ENCODE measurements around the gene ADNP. TPM values are rescaled to one million over a fixed set of nuclear protein-coding genes. Genes with fewer than 3 reads are reported as not detected.

ADNP gene
- total RNA-seq, 2 experiments from 2014 or later, result 44.8 to 50.8 TPM

DNA sequence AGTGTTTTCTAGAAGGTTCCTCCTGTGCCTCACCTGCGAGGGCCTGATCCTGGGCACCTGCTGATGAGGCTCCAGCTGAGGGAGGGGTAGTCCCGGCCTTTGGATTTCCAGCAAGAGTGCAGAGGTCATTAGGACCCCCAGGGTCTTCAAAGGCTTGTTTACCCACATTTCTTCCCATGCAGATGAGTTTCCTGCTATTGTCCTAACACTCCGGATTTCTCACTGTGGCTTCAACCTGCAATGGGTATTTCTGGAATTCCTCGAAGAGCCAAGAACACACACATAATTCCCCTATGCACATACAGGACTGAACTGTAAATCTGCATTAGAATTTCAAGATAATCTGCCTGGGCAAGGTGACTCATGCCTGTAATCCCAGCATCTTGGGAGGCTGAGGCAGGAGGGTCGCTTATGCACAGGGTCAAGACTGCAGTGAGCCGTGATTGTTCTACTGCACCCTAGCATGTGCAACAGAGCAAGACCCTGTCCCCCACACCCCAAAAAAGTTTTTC, 53.9 kb downstream of the ADNP start:
- H3K4me1 Mint-ChIP-seq (ENCODE audit: low read depth), result no peaks in the 10 kb centered on the region
- H3K27me3 Mint-ChIP-seq (ENCODE audit: low read depth), result no peaks in the 10 kb centered on the region
- intact Hi-C loops (cut with micrococcal nuclease), result no loop called here
- CTCF ChIA-PET, result no interaction called here
- H3K27ac Mint-ChIP-seq, result no peak overlapping the region
- no peak overlapping the region for H3K4me3 Mint-ChIP-seq
- no peak for DNase-seq
- H3K36me3 Mint-ChIP-seq (ENCODE audit: low read depth), result peaks cover 4% of the 10 kb centered on the region
- H3K9me3 Mint-ChIP-seq, result no peaks in the 10 kb centered on the region

GRCh38 chr20:50876816-50877215, 54.4 kb downstream of the ADNP start:
- Mint-ChIP-seq H3K27me3 (ENCODE audit: low read depth) (no peaks in the 10 kb centered on the region), H3K4me3 (no peak overlapping the region), H3K9me3 (no peaks in the 10 kb centered on the region), H3K36me3 (ENCODE audit: low read depth) (peaks cover 4% of the 10 kb centered on the region), H3K27ac (no peak overlapping the region), H3K4me1 (ENCODE audit: low read depth) (no peaks in the 10 kb centered on the region)
- CTCF ChIA-PET, result no interaction called here
- intact Hi-C loops (cut with micrococcal nuclease), result no loop called here
- DNase-seq, result no peak

- H3K36me3 Mint-ChIP-seq (ENCODE audit: low read depth), result peaks cover 4% of the 10 kb centered on the region
- no peak for DNase-seq
- H3K4me3 Mint-ChIP-seq, result no peak overlapping the region
- H3K27me3 Mint-ChIP-seq (ENCODE audit: low read depth), result no peaks in the 10 kb centered on the region
- no peaks in the 10 kb centered on the region for H3K4me1 Mint-ChIP-seq (ENCODE audit: low read depth)
- intact Hi-C loops (cut with micrococcal nuclease), result no loop called here
- CTCF ChIA-PET, result no interaction called here
- no peak overlapping the region for H3K27ac Mint-ChIP-seq
- H3K9me3 Mint-ChIP-seq, result no peaks in the 10 kb centered on the region
Measured at GRCh38 chr20:50876063-50876685, 55.1 kb downstream of the ADNP start.

- intact Hi-C loops (cut with micrococcal nuclease), result no loop called here
- Mint-ChIP-seq H3K36me3 (ENCODE audit: low read depth) (peaks cover 4% of the 10 kb centered on the region), H3K27me3 (ENCODE audit: low read depth) (no peaks in the 10 kb centered on the region), H3K4me1 (ENCODE audit: low read depth) (no peaks in the 10 kb centered on the region), H3K9me3 (no peaks in the 10 kb centered on the region), H3K4me3 (no peak overlapping the region), H3K27ac (no peak overlapping the region)
- no peak for DNase-seq
- CTCF ChIA-PET, result no interaction called here
Measured at GRCh38 chr20:50874758-50875665, 56.2 kb downstream of the ADNP start.

- H3K27me3 Mint-ChIP-seq (ENCODE audit: low read depth), result no peaks in the 10 kb centered on the region
- intact Hi-C loops (cut with micrococcal nuclease), result no loop called here
- H3K27ac Mint-ChIP-seq, result no peak overlapping the region
- no peaks in the 10 kb centered on the region for H3K9me3 Mint-ChIP-seq
- peaks cover 4% of the 10 kb centered on the region for H3K36me3 Mint-ChIP-seq (ENCODE audit: low read depth)
- H3K4me3 Mint-ChIP-seq, result no peak overlapping the region
- H3K4me1 Mint-ChIP-seq (ENCODE audit: low read depth), result no peaks in the 10 kb centered on the region
- CTCF ChIA-PET, result interaction anchor here (0.6 kb wide), 1 partner anchor 80 kb away, joined by 3 read pairs; the partner anchor contains the start of gene BCAS4
- no peak for DNase-seq
Measured at GRCh38 chr20:50874111-50874757, 57.0 kb downstream of the ADNP start.

DNA sequence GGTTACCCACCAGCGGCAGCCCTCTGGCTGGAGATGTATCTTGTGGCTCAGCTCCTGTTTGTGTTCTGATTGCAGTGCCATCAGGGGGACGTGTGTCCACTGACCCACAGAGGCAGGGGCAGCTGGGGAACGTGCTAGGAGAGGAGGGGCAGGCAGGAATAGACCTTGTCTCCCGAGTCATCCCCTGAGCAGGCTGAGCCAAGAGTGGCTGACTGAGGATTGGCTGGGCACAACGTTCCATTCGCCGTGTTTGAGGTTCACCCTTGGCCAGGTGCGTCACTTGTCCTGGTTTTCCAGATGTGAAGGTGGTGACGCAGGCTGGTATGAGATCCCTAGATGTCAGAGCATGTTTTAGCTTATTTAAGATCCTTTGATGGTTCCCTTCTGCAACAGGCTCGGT, 57.7 kb downstream of the ADNP start:
- intact Hi-C loops (cut with micrococcal nuclease), result no loop called here
- no peak overlapping the region for H3K27ac Mint-ChIP-seq
- no peaks in the 10 kb centered on the region for H3K27me3 Mint-ChIP-seq (ENCODE audit: low read depth)
- no peaks in the 10 kb centered on the region for H3K9me3 Mint-ChIP-seq
- CTCF ChIA-PET, result interaction anchor here (0.6 kb wide), 1 partner anchor 79 kb away, joined by 3 read pairs; the partner anchor contains the start of gene BCAS4
- peaks cover 4% of the 10 kb centered on the region for H3K36me3 Mint-ChIP-seq (ENCODE audit: low read depth)
- H3K4me3 Mint-ChIP-seq, result no peak overlapping the region
- DNase-seq, result no peak
- H3K4me1 Mint-ChIP-seq (ENCODE audit: low read depth), result no peaks in the 10 kb centered on the region

DNA sequence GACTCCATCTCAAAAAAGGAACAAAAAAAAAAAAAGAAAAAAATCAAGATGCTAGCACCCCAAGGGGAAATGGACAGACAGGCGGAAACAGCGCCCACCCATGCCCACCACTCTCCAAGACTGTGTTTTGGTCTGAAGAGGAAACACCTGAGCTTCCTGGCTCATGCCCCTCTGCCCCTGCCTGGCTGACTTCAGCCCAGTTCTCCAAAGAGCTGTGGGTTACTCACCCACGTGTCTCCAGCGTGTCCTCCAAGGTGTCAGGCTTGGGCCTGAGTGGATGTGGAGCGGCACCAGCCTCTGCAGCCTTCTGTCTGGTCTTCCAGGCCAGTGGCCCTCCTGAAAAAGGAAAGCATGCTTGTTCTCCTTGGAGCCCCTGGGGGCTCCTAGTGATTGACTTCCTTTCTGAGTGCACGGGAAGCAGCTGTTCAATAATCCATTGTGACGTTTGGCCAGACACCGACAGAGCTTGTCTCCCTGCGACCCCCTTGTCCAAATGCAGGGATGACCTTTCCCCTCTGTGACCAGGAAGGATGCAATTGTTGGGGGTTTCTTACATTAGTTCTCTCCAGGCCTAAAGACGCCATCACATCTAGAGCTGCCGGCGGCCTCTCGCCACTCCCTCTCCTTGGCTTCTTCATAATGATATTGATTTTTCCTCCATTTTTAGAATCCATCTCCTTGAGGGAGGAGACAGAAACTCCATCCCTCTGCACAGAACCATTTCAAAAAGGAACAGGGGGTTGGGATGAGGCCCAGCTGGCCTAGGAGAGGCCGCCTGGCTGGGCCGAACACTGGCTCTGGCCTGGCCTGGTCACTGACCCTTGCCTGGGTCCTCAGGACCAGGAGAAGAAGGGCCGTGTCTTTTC, 58.4 kb downstream of the ADNP start:
- Mint-ChIP-seq H3K4me3 (no peak overlapping the region), H3K36me3 (ENCODE audit: low read depth) (peaks cover 4% of the 10 kb centered on the region), H3K27me3 (ENCODE audit: low read depth) (no peaks in the 10 kb centered on the region), H3K4me1 (ENCODE audit: low read depth) (no peaks in the 10 kb centered on the region), H3K9me3 (no peaks in the 10 kb centered on the region), H3K27ac (no peak overlapping the region)
- CTCF ChIA-PET, result interaction anchor here (0.6 kb wide), 1 partner anchor 11 kb away, joined by 6 read pairs; no protein-coding TSS in a partner anchor
- DNase-seq, result no peak
- intact Hi-C loops (cut with micrococcal nuclease), result no loop called here

GRCh38 chr20:50870561-50871161, 60.6 kb downstream of the ADNP start:
- CTCF ChIA-PET, result no interaction called here
- intact Hi-C loops (cut with micrococcal nuclease), result no loop called here
- H3K4me1 Mint-ChIP-seq (ENCODE audit: low read depth), result no peaks in the 10 kb centered on the region
- H3K27ac Mint-ChIP-seq, result no peak overlapping the region
- DNase-seq, result no peak
- H3K36me3 Mint-ChIP-seq (ENCODE audit: low read depth), result peaks cover 1% of the 10 kb centered on the region
- H3K27me3 Mint-ChIP-seq (ENCODE audit: low read depth), result no peaks in the 10 kb centered on the region
- no peaks in the 10 kb centered on the region for H3K9me3 Mint-ChIP-seq
- H3K4me3 Mint-ChIP-seq, result no peak overlapping the region

DNA sequence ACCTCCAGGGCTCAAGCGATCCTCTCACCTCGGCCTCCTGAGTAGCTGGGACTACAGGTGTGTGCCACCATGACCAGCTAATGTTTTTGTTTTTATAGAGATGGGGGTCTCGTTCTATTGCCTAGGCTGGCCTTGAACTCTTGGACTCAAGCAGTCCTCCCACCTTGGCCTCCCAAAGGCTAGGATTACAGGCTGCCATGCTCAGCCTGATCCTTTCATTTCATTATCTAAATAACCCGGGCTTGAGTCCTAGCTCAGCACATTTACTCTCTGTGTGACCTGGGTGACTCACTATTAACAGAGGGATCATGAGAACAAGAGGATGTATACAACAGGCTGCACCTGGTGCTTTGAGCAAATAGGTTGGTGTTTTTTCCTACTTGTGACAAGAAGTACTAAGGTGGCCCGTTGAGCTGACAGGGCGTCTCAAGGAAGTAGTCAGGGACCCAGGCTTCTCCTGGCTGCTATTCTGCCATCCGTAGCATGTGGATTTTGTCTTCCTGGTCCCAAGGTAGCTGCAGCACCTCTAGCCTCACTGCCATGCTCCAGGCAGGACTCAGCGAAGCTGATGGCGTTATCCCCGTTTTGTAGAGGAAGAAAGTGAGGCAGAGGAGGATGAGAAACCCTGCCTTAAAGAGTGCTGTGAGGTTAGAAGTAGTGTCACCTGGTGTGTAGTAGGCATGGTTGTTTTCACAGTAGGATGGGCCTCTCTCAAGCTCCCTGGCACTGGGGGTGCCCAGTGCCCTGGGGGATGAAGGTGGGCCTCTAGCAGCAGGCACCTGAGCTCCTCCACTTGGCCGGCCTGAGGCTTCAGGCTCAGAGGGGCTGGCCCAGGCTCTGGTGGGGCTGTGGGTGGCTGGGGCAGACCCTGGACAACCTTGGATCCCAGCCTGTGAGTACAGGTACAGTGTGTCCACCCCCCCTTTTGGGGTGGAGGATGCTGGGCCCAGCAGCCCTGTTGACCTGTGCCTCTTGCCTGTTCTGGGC, 62.4 kb downstream of the ADNP start:
- no peaks in the 10 kb centered on the region for H3K27me3 Mint-ChIP-seq (ENCODE audit: low read depth)
- no peaks in the 10 kb centered on the region for H3K36me3 Mint-ChIP-seq (ENCODE audit: low read depth)
- DNase-seq, result no peak
- H3K27ac Mint-ChIP-seq, result no peak overlapping the region
- H3K4me1 Mint-ChIP-seq (ENCODE audit: low read depth), result no peaks in the 10 kb centered on the region
- intact Hi-C loops (cut with micrococcal nuclease), result no loop called here
- no peaks in the 10 kb centered on the region for H3K9me3 Mint-ChIP-seq
- no peak overlapping the region for H3K4me3 Mint-ChIP-seq
- CTCF ChIA-PET, result no interaction called here

DNA sequence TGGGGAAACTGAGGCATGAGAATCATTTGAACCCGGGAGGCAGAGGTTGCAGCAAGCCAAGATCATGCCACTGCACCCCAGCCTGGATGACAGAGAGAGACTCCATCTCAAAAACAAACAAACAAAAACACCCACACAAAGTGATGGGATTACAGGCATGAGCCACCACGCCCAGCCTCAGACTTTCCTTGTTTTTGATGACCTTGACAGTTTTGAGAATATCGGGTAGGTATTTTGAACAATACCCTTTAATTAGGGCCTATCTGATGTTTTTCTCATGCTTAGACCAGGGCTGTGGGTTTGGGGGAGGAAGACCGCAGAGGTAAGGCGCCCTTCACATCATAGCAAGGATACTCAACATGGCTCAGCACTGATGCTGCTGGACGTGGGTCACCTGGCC, 63.4 kb downstream of the ADNP start:
- Mint-ChIP-seq H3K36me3 (ENCODE audit: low read depth) (no peaks in the 10 kb centered on the region), H3K27ac (no peak overlapping the region), H3K4me3 (no peak overlapping the region), H3K4me1 (ENCODE audit: low read depth) (no peaks in the 10 kb centered on the region), H3K27me3 (ENCODE audit: low read depth) (no peaks in the 10 kb centered on the region), H3K9me3 (no peaks in the 10 kb centered on the region)
- intact Hi-C loops (cut with micrococcal nuclease), result no loop called here
- DNase-seq, result no peak
- CTCF ChIA-PET, result no interaction called here

DNA sequence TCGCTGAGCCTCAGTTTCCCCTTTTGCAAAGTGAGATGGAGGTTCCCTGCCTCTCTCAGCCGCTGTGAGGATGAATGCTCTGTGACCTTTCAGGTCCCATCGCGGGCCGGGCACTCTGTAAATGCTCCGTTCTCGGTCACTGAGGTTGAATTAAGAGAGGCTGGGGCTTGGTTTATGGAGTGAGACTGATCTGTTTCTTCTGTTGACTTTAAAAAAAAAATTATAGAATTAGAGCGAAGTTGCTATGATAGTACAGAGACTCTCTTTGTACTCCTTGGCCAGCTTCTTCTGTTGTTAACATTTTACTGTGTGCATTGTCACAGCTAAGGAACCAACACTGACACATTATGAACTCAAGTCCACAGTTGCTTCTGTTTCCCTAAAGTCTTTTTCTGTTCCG, 64.4 kb downstream of the ADNP start:
- no peaks in the 10 kb centered on the region for H3K9me3 Mint-ChIP-seq
- no peaks in the 10 kb centered on the region for H3K4me1 Mint-ChIP-seq (ENCODE audit: low read depth)
- no peak overlapping the region for H3K4me3 Mint-ChIP-seq
- H3K27ac Mint-ChIP-seq, result no peak overlapping the region
- intact Hi-C loops (cut with micrococcal nuclease), result no loop called here
- no peak for DNase-seq
- H3K36me3 Mint-ChIP-seq (ENCODE audit: low read depth), result no peaks in the 10 kb centered on the region
- CTCF ChIA-PET, result interaction anchor here (0.6 kb wide), 1 partner anchor 8 kb away, joined by 3 read pairs; no protein-coding TSS in a partner anchor
- H3K27me3 Mint-ChIP-seq (ENCODE audit: low read depth), result no peaks in the 10 kb centered on the region
